SK-N-SH treated with all-trans-retinoic acid at 6 μM for 48 hours (cell line): ENCODE data around the gene RUSC1.

Source experiments
- ATAC-seq: fragments of 200-7000 bp; cut with Tn5 transposase; 3 replicates; pipeline ENCODE4 v1.9.1; 2020; ENCODE audit warnings: mild to moderate bottlenecking, moderate library complexity
- ARNTL ChIP-seq: fragments of 450-650 bp; formaldehyde crosslinking; IDR thresholded peaks from 2 replicates; pipeline ENCODE4 v1.5.0; 2020; ENCODE audit warnings: low read depth, mild to moderate bottlenecking, moderate library complexity, borderline replicate concordance
- BACH2 ChIP-seq: fragments of 250-450 bp; sonication (Bioruptor Pico); IDR thresholded peaks from 2 replicates; pipeline ENCODE4 v1.9.0; 2021; ENCODE audit warnings: mild to moderate bottlenecking, borderline replicate concordance
- CREB5 ChIP-seq: fragments of 250-450 bp; sonication (Bioruptor Pico); IDR thresholded peaks from 2 replicates; pipeline ENCODE4 v1.5.1; 2020; ENCODE audit warnings: low read depth, mild to moderate bottlenecking, moderate library complexity
- CSDC2 ChIP-seq: fragments of 250-450 bp; sonication (Bioruptor Pico); IDR thresholded peaks from 2 replicates; pipeline ENCODE4 v1.5.0; 2020; ENCODE audit warnings: mild to moderate bottlenecking, moderate library complexity
- CSRNP3 ChIP-seq: fragments of 250-450 bp; sonication (Bioruptor Pico); IDR thresholded peaks from 2 replicates; pipeline ENCODE4 v1.5.1; 2021; ENCODE audit warnings: mild to moderate bottlenecking, moderate library complexity
- ESRRG ChIP-seq: fragments of 250-450 bp; sonication (Bioruptor Pico); IDR thresholded peaks from 2 replicates; pipeline ENCODE4 v1.6.1; 2021; ENCODE audit warnings: mild to moderate bottlenecking
- GLIS3 ChIP-seq: fragments of 250-450 bp; sonication (Bioruptor Pico); IDR thresholded peaks from 2 replicates; pipeline ENCODE4 v1.5.0; 2020; ENCODE audit warnings: mild to moderate bottlenecking, moderate library complexity
- ISL1 ChIP-seq: fragments of 250-450 bp; sonication (Bioruptor Pico); IDR thresholded peaks from 2 replicates; pipeline ENCODE4 v2.1.2; 2022; ENCODE audit warnings: mild to moderate bottlenecking, moderate library complexity
- OSR1 ChIP-seq: fragments of 250-450 bp; sonication (Bioruptor Pico); IDR thresholded peaks from 2 replicates; pipeline ENCODE4 v1.8.0; 2022; ENCODE audit warnings: moderate library complexity, mild to moderate bottlenecking, inconsistent platforms
- PATZ1 ChIP-seq: fragments of 250-450 bp; sonication (Bioruptor Pico); IDR thresholded peaks from 2 replicates; pipeline ENCODE4 v1.8.0; 2020; ENCODE audit warnings: mild to moderate bottlenecking, moderate library complexity, borderline replicate concordance
- POU6F1 ChIP-seq: fragments of 250-450 bp; sonication (Bioruptor Pico); IDR thresholded peaks from 2 replicates; pipeline ENCODE4 v1.8.0; 2021; ENCODE audit warnings: low read depth, mild to moderate bottlenecking, moderate library complexity, borderline replicate concordance
- PPARA ChIP-seq: fragments of 250-450 bp; sonication (Bioruptor Pico); IDR thresholded peaks from 2 replicates; pipeline ENCODE4 v1.5.0; 2020; ENCODE audit warnings: mild to moderate bottlenecking, borderline replicate concordance
- RARB ChIP-seq: fragments of 250-450 bp; sonication (Bioruptor Pico); IDR thresholded peaks from 2 replicates; pipeline ENCODE4 v1.8.0; 2021; ENCODE audit warnings: mild to moderate bottlenecking, moderate library complexity
- SNAI2 ChIP-seq: fragments of 250-450 bp; sonication (Bioruptor Pico); IDR thresholded peaks from 2 replicates; pipeline ENCODE4 v1.5.0; 2020; ENCODE audit warnings: mild to moderate bottlenecking, moderate library complexity
- TCF4 ChIP-seq: fragments of 250-450 bp; sonication (Bioruptor Pico); IDR thresholded peaks from 2 replicates; pipeline ENCODE4 v1.8.0; 2021; ENCODE audit warnings: mild to moderate bottlenecking, moderate library complexity, borderline replicate concordance
- TSHZ2 ChIP-seq: fragments of 250-450 bp; sonication (Bioruptor Pico); IDR thresholded peaks from 2 replicates; pipeline ENCODE4 v1.5.0; 2020; ENCODE audit warnings: mild to moderate bottlenecking, moderate library complexity
- ZC3H10 ChIP-seq: fragments of 250-450 bp; sonication (Bioruptor Pico); IDR thresholded peaks from 2 replicates; pipeline ENCODE4 v1.5.1; 2021; ENCODE audit warnings: mild to moderate bottlenecking, moderate library complexity
- ZFP3 ChIP-seq: fragments of 250-450 bp; sonication (Bioruptor Pico); IDR thresholded peaks from 2 replicates; pipeline ENCODE4 v1.5.0; 2020; ENCODE audit warnings: mild to moderate bottlenecking, moderate library complexity
- ZFP30 ChIP-seq: fragments of 450-650 bp; formaldehyde crosslinking; IDR thresholded peaks from 2 replicates; pipeline ENCODE4 v1.5.0; 2022; ENCODE audit warnings: mild to moderate bottlenecking, moderate library complexity
- ZNF565 ChIP-seq: fragments of 450-650 bp; formaldehyde crosslinking; conservative IDR thresholded peaks from 2 replicates; pipeline ENCODE4 v1.5.0; 2020; ENCODE audit warnings: low read depth, mild to moderate bottlenecking, moderate library complexity
- ZNF70 ChIP-seq: fragments of 450-650 bp; formaldehyde crosslinking; IDR thresholded peaks from 2 replicates; pipeline ENCODE4 v1.5.0; 2020; ENCODE audit warnings: mild to moderate bottlenecking, moderate library complexity
- ZNF8 ChIP-seq: fragments of 450-650 bp; formaldehyde crosslinking; IDR thresholded peaks from 2 replicates; pipeline ENCODE4 v1.5.0; 2020; ENCODE audit warnings: mild to moderate bottlenecking, moderate library complexity

The RUSC1 gene

GRCh38 chr1:155284476-155284875 lies 36.2 kb upstream of the RUSC1 start:
- no peak for ATAC-seq
- TF ChIP-seq ISL1 (CRISPR knock-in tag) (no peak), CSRNP3 (CRISPR knock-in tag) (no peak), SNAI2 (CRISPR knock-in tag) (no peak), BACH2 (CRISPR knock-in tag) (no peak), CREB5 (CRISPR knock-in tag) (no peak), POU6F1 (CRISPR knock-in tag) (no peak), ESRRG (no peak), ZNF70 (CRISPR knock-in tag) (no peak), ZNF8 (CRISPR knock-in tag) (no peak), ZC3H10 (CRISPR knock-in tag) (no peak), ZNF565 (CRISPR knock-in tag) (no peak), TSHZ2 (no peak), TCF4 (CRISPR knock-in tag) (no peak), CSDC2 (CRISPR knock-in tag) (no peak), GLIS3 (CRISPR knock-in tag) (no peak), RARB (CRISPR knock-in tag) (no peak), ZFP3 (CRISPR knock-in tag) (no peak), OSR1 (no peak), ARNTL (CRISPR knock-in tag) (no peak)

GRCh38 chr1:155285063-155285462 lies 35.6 kb upstream of the RUSC1 start:
- TF ChIP-seq POU6F1 (CRISPR knock-in tag) (no peak), PPARA (CRISPR knock-in tag) (no peak), TCF4 (CRISPR knock-in tag) (no peak), ZNF70 (CRISPR knock-in tag) (no peak), ZC3H10 (CRISPR knock-in tag) (no peak)
- TF ChIP-seq, all 23 proteins: peak for 0
- no peak for ATAC-seq

GRCh38 chr1:155285631-155286044 lies 35.1 kb upstream of the RUSC1 start:
- no peak for ATAC-seq
- TF ChIP-seq RARB (CRISPR knock-in tag) (no peak), ZNF565 (CRISPR knock-in tag) (no peak), ARNTL (CRISPR knock-in tag) (no peak), CSRNP3 (CRISPR knock-in tag) (no peak), CSDC2 (CRISPR knock-in tag) (no peak), ZC3H10 (CRISPR knock-in tag) (no peak), SNAI2 (CRISPR knock-in tag) (no peak), ZNF70 (CRISPR knock-in tag) (no peak), ZFP3 (CRISPR knock-in tag) (no peak), POU6F1 (CRISPR knock-in tag) (no peak), TCF4 (CRISPR knock-in tag) (no peak), PATZ1 (no peak), ZFP30 (CRISPR knock-in tag) (no peak)
